Hepatocyte (in vitro differentiated cells): Measurements from ENCODE around the gene NEUROD2. TPM values are rescaled to one million over a fixed set of nuclear protein-coding genes. Genes with fewer than 3 reads are reported as not detected.

Source experiments
- DNase-seq: peaks from one replicate; pipeline ENCODE4 v3.0.0-alpha.2; 2016; ENCODE audit warnings: low spot score
- H2AFZ ChIP-seq: fragments of 200-600 bp; sonication (generic); 2 replicates; pipeline ENCODE4 v1.6.0; 2016; ENCODE audit warnings: antibody characterized with exemption, mild to moderate bottlenecking
- H3K27ac ChIP-seq: fragments of 200-600 bp; sonication (generic); 2 replicates; pipeline ENCODE4 v1.5.1; 2016; ENCODE audit warnings: mild to moderate bottlenecking
- H3K27me3 ChIP-seq: fragments of 200-600 bp; sonication (generic); 2 replicates; pipeline ENCODE4 v1.6.1; 2016
- H3K36me3 ChIP-seq: fragments of 200-600 bp; sonication (generic); replicated peaks from 2 replicates; pipeline ENCODE4 v1.5.1; 2016; ENCODE audit warnings: low read depth; ENCODE audit not compliant: insufficient read depth
- H3K4me1 ChIP-seq: fragments of 200-600 bp; sonication (generic); 2 replicates; pipeline ENCODE4 v1.5.1; 2016; ENCODE audit warnings: mild to moderate bottlenecking, moderate library complexity; ENCODE audit not compliant: insufficient read depth
- H3K4me2 ChIP-seq: fragments of 200-600 bp; sonication (generic); 2 replicates; pipeline ENCODE4 v1.6.0; 2016
- H3K4me3 ChIP-seq: fragments of 200-600 bp; sonication (generic); 2 replicates; pipeline ENCODE4 v1.5.1; 2016; ENCODE audit warnings: mild to moderate bottlenecking
- H3K79me2 ChIP-seq: fragments of 200-600 bp; sonication (generic); 2 replicates; pipeline ENCODE4 v1.6.0; 2017; ENCODE audit warnings: mild to moderate bottlenecking
- H3K9me2 ChIP-seq: fragments of 200-600 bp; sonication (generic); replicated peaks from 2 replicates; pipeline ENCODE4 v1.6.0; 2017; ENCODE audit warnings: mild to moderate bottlenecking; ENCODE audit not compliant: insufficient read depth
- H3K9me3 ChIP-seq: fragments of 200-600 bp; sonication (generic); 2 replicates; pipeline ENCODE4 v1.5.1; 2016; ENCODE audit warnings: low read depth, mild to moderate bottlenecking
- H4K20me1 ChIP-seq: fragments of 200-600 bp; sonication (generic); 2 replicates; pipeline ENCODE4 v1.6.0; 2016; ENCODE audit warnings: mild to moderate bottlenecking; ENCODE audit not compliant: insufficient read depth, poor library complexity, severe bottlenecking
- CTCF ChIP-seq: fragments of 200-600 bp; sonication (generic); IDR thresholded peaks from 2 replicates; pipeline ENCODE4 v1.5.1; 2016; ENCODE audit warnings: antibody characterized with exemption, mild to moderate bottlenecking; ENCODE audit not compliant: poor library complexity
- EZH2 ChIP-seq: fragments of 200-600 bp; sonication (generic); IDR thresholded peaks from 2 replicates; pipeline ENCODE4 v1.6.1; 2016; ENCODE audit warnings: antibody characterized with exemption, mild to moderate bottlenecking, borderline replicate concordance
- EZH2phosphoT487 ChIP-seq: fragments of 200-600 bp; sonication (generic); IDR thresholded peaks from one replicate; pipeline ENCODE4 v1.6.1; 2018; ENCODE audit warnings: antibody characterized with exemption, mild to moderate bottlenecking, low read depth, moderate library complexity; ENCODE audit not compliant: unreplicated experiment, severe bottlenecking
- WGBS: methylation state at CpG from one replicate; pipeline ENCODE4 v1.1.6; 2016; ENCODE audit warnings: low lambda C conversion rate; ENCODE audit errors: missing lambda C conversion rate; 5-methylcytosine and 5-hydroxymethylcytosine counted together
- polyA plus RNA-seq: library from polyadenylated mRNA; unstranded; fragments of >200 nt; fragmentation: Nextera tagmentation; extraction: Ambion mirVana; gene quantifications from 2 replicates; pipeline ENCODE4 v1.2.1, GENCODE V29; 2016
- total RNA-seq: library from RNA; depleted of rRNA; stranded (reverse); fragments of >200 nt; gene quantifications from 2 replicates; pipeline ENCODE4 v1.2.3, GENCODE V29; 2014

Gene NEUROD2
- total and polyA plus RNA-seq, 2 experiments from 2014 or later, result not detected

- Histone ChIP-seq H2AFZ (no peak overlapping the region), H3K9me2 (no peaks in the 10 kb centered on the region), H3K27ac (no peak overlapping the region), H4K20me1 (no peaks in the 10 kb centered on the region), H3K36me3 (no peaks in the 10 kb centered on the region), H3K4me3 (no peak overlapping the region), H3K79me2 (no peaks in the 10 kb centered on the region), H3K4me1 (peaks cover 34% of the 10 kb centered on the region), H3K9me3 (no peaks in the 10 kb centered on the region), H3K4me2 (no peak overlapping the region), H3K27me3 (peaks cover 46% of the 10 kb centered on the region)
- DNase-seq, result no peak
- 72% methylated on average over 10 of the region's 10 CpGs for WGBS
- no peak for TF ChIP-seq CTCF
- TF ChIP-seq EZH2phosphoT487, result no peak
- TF ChIP-seq EZH2, result no peak
These were observed 21.2 kb upstream of the NEUROD2 start for GRCh38 chr17:39628655-39629493.

GRCh38 chr17:39627712-39628516, 20.2 kb upstream of the NEUROD2 start:
- Histone ChIP-seq H2AFZ (no peak overlapping the region), H3K9me2 (no peaks in the 10 kb centered on the region), H4K20me1 (no peaks in the 10 kb centered on the region), H3K36me3 (no peaks in the 10 kb centered on the region), H3K9me3 (no peaks in the 10 kb centered on the region), H3K27ac (no peak overlapping the region), H3K4me2 (peak overlapping the region; percentile 98), H3K27me3 (peaks cover 46% of the 10 kb centered on the region), H3K4me1 (peaks cover 34% of the 10 kb centered on the region), H3K4me3 (no peak overlapping the region), H3K79me2 (no peaks in the 10 kb centered on the region)
- TF ChIP-seq EZH2, result no peak
- no peak for TF ChIP-seq CTCF
- TF ChIP-seq EZH2phosphoT487, result no peak
- 25% methylated on average over 16 of the region's 16 CpGs for WGBS
- no peak for DNase-seq

- H3K27me3 ChIP-seq, result peaks cover 46% of the 10 kb centered on the region
- H3K9me3 ChIP-seq, result no peaks in the 10 kb centered on the region
- TF ChIP-seq CTCF (no peak), EZH2 (peak; percentile 92), EZH2phosphoT487 (peak; percentile 48)
- H3K79me2 ChIP-seq, result no peaks in the 10 kb centered on the region
- no peak overlapping the region for H3K27ac ChIP-seq
- H4K20me1 ChIP-seq, result no peaks in the 10 kb centered on the region
- peaks cover 29% of the 10 kb centered on the region for H3K4me1 ChIP-seq
- H2AFZ ChIP-seq, result peak overlapping the region; percentile 66
- H3K36me3 ChIP-seq, result no peaks in the 10 kb centered on the region
- H3K9me2 ChIP-seq, result no peaks in the 10 kb centered on the region
- peak overlapping the region; percentile 55 for H3K4me3 ChIP-seq
- no peak for DNase-seq
- peak overlapping the region; percentile 98 for H3K4me2 ChIP-seq
- WGBS, result 2% methylated on average over 18 of the region's 72 CpGs
These were observed 19.5 kb upstream of the NEUROD2 start for GRCh38 chr17:39627047-39627711.
